HepG2 (cell line): ENCODE data around the gene ANKZF1. TPM values are rescaled to one million over a fixed set of nuclear protein-coding genes. Genes with fewer than 3 reads are reported as not detected.
A peak's percentile ranks its signal among the peaks of the same experiment; 100 is the strongest.

Experiments
- ATAC-seq: fragments of 200-7000 bp; cut with Tn5 transposase; 3 replicates; pipeline ENCODE4 v1.9.1; 2020; ENCODE audit warnings: mild to moderate bottlenecking, moderate library complexity
- BruUV-seq: library from RNA; stranded (reverse); fragments of 400-500 nt; replicated peaks from 2 replicates; lab custom pipeline; 2021; lab: Mats Ljungman, UMichigan
- CTCF ChIA-PET: fragments of 300-600 bp; formaldehyde crosslinking; extraction: SDS; loops from one replicate; lab custom pipeline; 2021; ENCODE audit warnings: low total read pairs, inconsistent platforms, low intra/inter-chr PET ratio; lab: Yijun Ruan, JAX
- POLR2A ChIA-PET: fragments of 350-600 bp; sonication (Branson Sonifier 250); formaldehyde crosslinking; loops from one replicate; lab custom pipeline; 2020; ENCODE audit warnings: antibody characterized with exemption, inconsistent platforms; lab: Yijun Ruan, JAX
- DNase-seq: peaks from one replicate; pipeline ENCODE4 v3.0.0-alpha.2; 2015; ENCODE audit warnings: low spot score
- FAIRE-seq: peaks from 3 replicates; lab custom pipeline; 2011; peaks lifted over from hg19 to GRCh38; lab: Jason Lieb, UNC
- H2AFZ ChIP-seq: one replicate; pipeline ENCODE4 v1.6.1; 2011; ENCODE audit warnings: low read length, inconsistent platforms
- H3K27ac ChIP-seq: fragments of 300-600 bp; 3 replicates; pipeline ENCODE4 v1.8.0; 2011; ENCODE audit warnings: mixed run types, mild to moderate bottlenecking, mixed read lengths, low read length, inconsistent platforms; ENCODE audit not compliant: insufficient read depth; ENCODE audit errors: extremely low read length
- H3K27me3 ChIP-seq, 2 experiments: fragments of 200-600 bp in 1 of 2; 2 replicates in 1 of 2; 3 replicates in 1 of 2; pipeline versions ENCODE4 v1.6.0 to v1.8.0; 2011; ENCODE audit warnings: low read length in 2 of 2, mild to moderate bottlenecking in 2 of 2, moderate library complexity in 2 of 2, inconsistent platforms in 1 of 2; ENCODE audit not compliant: insufficient read depth in 2 of 2, control insufficient read depth in 1 of 2
- H3K36me3 ChIP-seq, 2 experiments: fragments of 200-600 bp in 1 of 2; replicated peaks in 1 of 2; 2 replicates in 1 of 2; 3 replicates in 1 of 2; pipeline versions ENCODE4 v1.5.1 to v1.8.0; 2011; ENCODE audit warnings: low read length in 2 of 2, inconsistent platforms in 1 of 2; ENCODE audit not compliant: insufficient read depth in 2 of 2, control insufficient read depth in 1 of 2
- H3K4me1 ChIP-seq: 2 replicates; pipeline ENCODE4 v1.5.1; 2012; ENCODE audit warnings: low read length, inconsistent platforms; ENCODE audit not compliant: insufficient read depth
- H3K4me2 ChIP-seq: 2 replicates; pipeline ENCODE4 v1.6.0; 2011; ENCODE audit warnings: low read depth, low read length, inconsistent platforms
- H3K4me3 ChIP-seq, 3 experiments: fragments of 200-600 bp in 1 of 3; sonication (generic), shearing (Covaris generic) in 1 of 3; replicated peaks in 1 of 3; 2 replicates each; pipeline ENCODE4 v1.5.1; 2011 to 2016; ENCODE audit warnings: low read length in 3 of 3, inconsistent platforms in 2 of 3, low read depth in 2 of 3, mild to moderate bottlenecking in 2 of 3, control low read depth in 1 of 3, mixed read lengths in 1 of 3; ENCODE audit not compliant: insufficient read depth in 1 of 3
- H3K79me2 ChIP-seq: one replicate; pipeline ENCODE4 v1.6.1; 2011; ENCODE audit warnings: low read length, inconsistent platforms; ENCODE audit not compliant: insufficient read depth
- H3K9ac ChIP-seq: 2 replicates; pipeline ENCODE4 v1.6.0; 2011; ENCODE audit warnings: mild to moderate bottlenecking, low read depth, low read length, inconsistent platforms; ENCODE audit not compliant: insufficient read depth
- H3K9me3 ChIP-seq: 2 replicates; pipeline ENCODE4 v1.5.1; 2012; ENCODE audit warnings: mild to moderate bottlenecking, low read length
- H4K20me1 ChIP-seq: 2 replicates; pipeline ENCODE4 v1.6.0; 2011; ENCODE audit warnings: inconsistent platforms, mild to moderate bottlenecking, low read length, moderate library complexity; ENCODE audit not compliant: insufficient read depth
- EP300 ChIP-seq, 3 experiments: sonication (generic) in 1 of 3; formaldehyde crosslinking in 1 of 3; IDR thresholded peaks; 2 replicates each; pipeline versions ENCODE4 v1.5.1 to v1.6.1; 2011 to 2020; ENCODE audit warnings: low read depth in 2 of 3, low read length in 2 of 3, borderline replicate concordance in 1 of 3, improper control_type of control experiment in 1 of 3, mild to moderate bottlenecking in 1 of 3, missing genetic modification reagents in 1 of 3, moderate library complexity in 1 of 3
- ETV5 ChIP-seq: IDR thresholded peaks from 2 replicates; pipeline ENCODE4 v1.6.1; 2018; ENCODE audit warnings: missing biosample characterization, missing genetic modification reagents, inconsistent platforms, borderline replicate concordance
- FOXC1 ChIP-seq: sonication (generic); formaldehyde crosslinking; IDR thresholded peaks from 2 replicates; pipeline ENCODE4 v1.8.0; 2022; ENCODE audit warnings: mild to moderate bottlenecking, missing genetic modification reagents, borderline replicate concordance
- HOXD1 ChIP-seq: sonication (generic); formaldehyde crosslinking; IDR thresholded peaks from 2 replicates; pipeline ENCODE4 v1.5.0; 2020; ENCODE audit warnings: missing genetic modification reagents
- NFIC ChIP-seq: IDR thresholded peaks from 2 replicates; pipeline ENCODE4 v1.6.1; 2012; ENCODE audit warnings: mild to moderate bottlenecking, low read length, inconsistent platforms
- NKX3-1 ChIP-seq: sonication (generic); formaldehyde crosslinking; IDR thresholded peaks from 2 replicates; pipeline ENCODE4 v1.5.0; 2020; ENCODE audit warnings: missing genetic modification reagents
- SMAD3 ChIP-seq: sonication (generic); formaldehyde crosslinking; IDR thresholded peaks from 2 replicates; pipeline ENCODE4 v1.4.0; 2020; ENCODE audit warnings: missing genetic modification reagents
- SP5 ChIP-seq: IDR thresholded peaks from 2 replicates; pipeline ENCODE4 v1.6.1; 2016; ENCODE audit warnings: low read depth, borderline replicate concordance
- ZKSCAN8 ChIP-seq: IDR thresholded peaks from 2 replicates; pipeline ENCODE4 v1.6.1; 2016; ENCODE audit warnings: borderline replicate concordance, missing genetic modification reagents, missing compliant biosample characterization
- ZNF335 ChIP-seq: sonication (generic); formaldehyde crosslinking; IDR thresholded peaks from 2 replicates; pipeline ENCODE4 v1.4.0; 2020; ENCODE audit warnings: missing genetic modification reagents
- ZNF569 ChIP-seq: sonication (generic); formaldehyde crosslinking; IDR thresholded peaks from 2 replicates; pipeline ENCODE4 v1.5.0; 2020; ENCODE audit warnings: mild to moderate bottlenecking, missing genetic modification reagents, moderate library complexity, borderline replicate concordance
- ZNF670 ChIP-seq: sonication (generic); formaldehyde crosslinking; IDR thresholded peaks from 2 replicates; pipeline ENCODE4 v1.8.0; 2022; ENCODE audit warnings: mild to moderate bottlenecking, missing genetic modification reagents, borderline replicate concordance
- WGBS: methylation state at CpG from one replicate; pipeline ENCODE4 v1.1.6; 2017; ENCODE audit warnings: low lambda C conversion rate; 5-methylcytosine and 5-hydroxymethylcytosine counted together
- in situ Hi-C: cut with HindIII; loops from 2 replicates; pipeline ENCODE4 v1.10.0; 2017; ENCODE audit warnings: low pct_unique_long_range_greater_than_20kb; ENCODE audit not compliant: extremely low pct_ligation_motif_present
- intact Hi-C: fragments of 100-400 bp; cut with micrococcal nuclease; formaldehyde crosslinking; loops from one replicate; pipeline ENCODE4 v1.10.0; 2022; ENCODE audit not compliant: unreplicated experiment
- polyA plus RNA-seq, 8 experiments: library from polyadenylated mRNA; depleted of rRNA in 3 of 8; stranded (reverse) in 7 of 8; unstranded in 1 of 8; fragments of >200 nt; fragmentation: Illumina TruSeq in 4 of 8; extraction: Trizol in 4 of 8; gene quantifications; 2 replicates each; pipeline versions ENCODE4 v1.2.1 to v1.2.3, GENCODE V29; 2011 to 2016; ENCODE audit warnings: low read depth in 4 of 8, missing spikeins in 1 of 8, mixed read lengths in 1 of 8; ENCODE audit not compliant: insufficient read depth in 1 of 8
- total RNA-seq, 5 experiments: library from RNA; depleted of rRNA; stranded (reverse); fragments of >200 nt; fragmentation: Illumina TruSeq; extraction: Trizol; gene quantifications; 2 replicates each; pipeline ENCODE4 v1.2.3, GENCODE V29; 2016; ENCODE audit warnings: low read depth in 1 of 5
- TF ChIP-seq, protein P1 (sequence below): sonication (generic); formaldehyde crosslinking; IDR thresholded peaks from 2 replicates; pipeline ENCODE4; 2020; ENCODE audit warnings: missing genetic modification reagents, mild to moderate bottlenecking, borderline replicate concordance
- TF ChIP-seq, protein P2 (sequence below): sonication (generic); formaldehyde crosslinking; conservative IDR thresholded peaks from 2 replicates; pipeline ENCODE4 v1.4.0; 2020; ENCODE audit warnings: missing genetic modification reagents
- TF ChIP-seq, protein P3 (sequence below): sonication (generic); formaldehyde crosslinking; IDR thresholded peaks from 2 replicates; pipeline ENCODE4 v1.9.0; 2022; ENCODE audit warnings: missing genetic modification reagents, mild to moderate bottlenecking, borderline replicate concordance

The ANKZF1 gene
- total and polyA plus RNA-seq, 2 of the 13 experiments (the other 11 are each of a cell fraction or from before 2014, with no cell fraction given), result 25.3 to 128 TPM

GRCh38 chr2:219207884-219208740 is 21.5 kb upstream of the ANKZF1 start:
- intact Hi-C loops (loop anchor here (1.0 kb wide), 3 partner anchors 9 to 48 kb away; partner anchors contain the start of gene NHEJ1), in situ Hi-C loops (loop anchor here (5.0 kb wide), 1 partner anchor 36 kb away; the partner anchor contains the start of gene SLC23A3)
- H3K27ac ChIP-seq, result peak overlapping the region; percentile 95
- 4% methylated on average over 17 of the region's 17 CpGs for WGBS
- H4K20me1 ChIP-seq, result no peaks in the 10 kb centered on the region
- H3K9me3 ChIP-seq, result no peaks in the 10 kb centered on the region
- peaks cover 6% of the 10 kb centered on the region for H3K79me2 ChIP-seq
- H3K27me3 ChIP-seq, result no peaks in the 10 kb centered on the region; a peak in 1 of 5 replicates
- peaks cover 54% of the 10 kb centered on the region for H3K4me1 ChIP-seq
- TSS peak; percentile 20 for BruUV-seq
- peaks cover 18 to 32% of the 10 kb centered on the region in 2 experiments for H3K36me3 ChIP-seq
- H2AFZ ChIP-seq, result no peak overlapping the region
- H3K4me3 ChIP-seq, result peak overlapping the region; percentile 65 to 86 (median 69)
- POLR2A ChIA-PET, result interaction anchor here (0.7 to 5.6 kb wide), 22 partner anchors 9 to 363 kb away, joined by 3 to 227 read pairs (median 6); partner anchors contain the start of genes ABCB6, ANKZF1, ATG9A and CNPPD1
- peak; percentile 98 for FAIRE-seq
- peak overlapping the region; percentile 77 for H3K9ac ChIP-seq
- DNase-seq, result peak; percentile 90
- CTCF ChIA-PET, result interaction anchor here (2.6 kb wide), 1 partner anchor 37 kb away, joined by 8 read pairs; no protein-coding TSS in a partner anchor
- peak overlapping the region; percentile 100 for H3K4me2 ChIP-seq
- ATAC-seq, result peak; percentile 53
- peak; percentile 18; the same call in 1 of the 2 replicates for TF ChIP-seq ETV5
- TF ChIP-seq, protein P1, sequence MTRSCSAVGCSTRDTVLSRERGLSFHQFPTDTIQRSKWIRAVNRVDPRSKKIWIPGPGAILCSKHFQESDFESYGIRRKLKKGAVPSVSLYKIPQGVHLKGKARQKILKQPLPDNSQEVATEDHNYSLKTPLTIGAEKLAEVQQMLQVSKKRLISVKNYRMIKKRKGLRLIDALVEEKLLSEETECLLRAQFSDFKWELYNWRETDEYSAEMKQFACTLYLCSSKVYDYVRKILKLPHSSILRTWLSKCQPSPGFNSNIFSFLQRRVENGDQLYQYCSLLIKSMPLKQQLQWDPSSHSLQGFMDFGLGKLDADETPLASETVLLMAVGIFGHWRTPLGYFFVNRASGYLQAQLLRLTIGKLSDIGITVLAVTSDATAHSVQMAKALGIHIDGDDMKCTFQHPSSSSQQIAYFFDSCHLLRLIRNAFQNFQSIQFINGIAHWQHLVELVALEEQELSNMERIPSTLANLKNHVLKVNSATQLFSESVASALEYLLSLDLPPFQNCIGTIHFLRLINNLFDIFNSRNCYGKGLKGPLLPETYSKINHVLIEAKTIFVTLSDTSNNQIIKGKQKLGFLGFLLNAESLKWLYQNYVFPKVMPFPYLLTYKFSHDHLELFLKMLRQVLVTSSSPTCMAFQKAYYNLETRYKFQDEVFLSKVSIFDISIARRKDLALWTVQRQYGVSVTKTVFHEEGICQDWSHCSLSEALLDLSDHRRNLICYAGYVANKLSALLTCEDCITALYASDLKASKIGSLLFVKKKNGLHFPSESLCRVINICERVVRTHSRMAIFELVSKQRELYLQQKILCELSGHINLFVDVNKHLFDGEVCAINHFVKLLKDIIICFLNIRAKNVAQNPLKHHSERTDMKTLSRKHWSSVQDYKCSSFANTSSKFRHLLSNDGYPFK (CRISPR knock-in tag), result peak; percentile 67; the same call in 1 of the 2 replicates
- TF ChIP-seq, protein P2, sequence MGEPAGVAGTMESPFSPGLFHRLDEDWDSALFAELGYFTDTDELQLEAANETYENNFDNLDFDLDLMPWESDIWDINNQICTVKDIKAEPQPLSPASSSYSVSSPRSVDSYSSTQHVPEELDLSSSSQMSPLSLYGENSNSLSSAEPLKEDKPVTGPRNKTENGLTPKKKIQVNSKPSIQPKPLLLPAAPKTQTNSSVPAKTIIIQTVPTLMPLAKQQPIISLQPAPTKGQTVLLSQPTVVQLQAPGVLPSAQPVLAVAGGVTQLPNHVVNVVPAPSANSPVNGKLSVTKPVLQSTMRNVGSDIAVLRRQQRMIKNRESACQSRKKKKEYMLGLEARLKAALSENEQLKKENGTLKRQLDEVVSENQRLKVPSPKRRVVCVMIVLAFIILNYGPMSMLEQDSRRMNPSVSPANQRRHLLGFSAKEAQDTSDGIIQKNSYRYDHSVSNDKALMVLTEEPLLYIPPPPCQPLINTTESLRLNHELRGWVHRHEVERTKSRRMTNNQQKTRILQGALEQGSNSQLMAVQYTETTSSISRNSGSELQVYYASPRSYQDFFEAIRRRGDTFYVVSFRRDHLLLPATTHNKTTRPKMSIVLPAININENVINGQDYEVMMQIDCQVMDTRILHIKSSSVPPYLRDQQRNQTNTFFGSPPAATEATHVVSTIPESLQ, result no peak
- TF ChIP-seq HOXD1 (CRISPR knock-in tag), result no peak
- 0 out of 2 replicates have a peak, but pooled peaks have one; percentile 40 for TF ChIP-seq ZNF335 (CRISPR knock-in tag)
- TF ChIP-seq, protein P3, sequence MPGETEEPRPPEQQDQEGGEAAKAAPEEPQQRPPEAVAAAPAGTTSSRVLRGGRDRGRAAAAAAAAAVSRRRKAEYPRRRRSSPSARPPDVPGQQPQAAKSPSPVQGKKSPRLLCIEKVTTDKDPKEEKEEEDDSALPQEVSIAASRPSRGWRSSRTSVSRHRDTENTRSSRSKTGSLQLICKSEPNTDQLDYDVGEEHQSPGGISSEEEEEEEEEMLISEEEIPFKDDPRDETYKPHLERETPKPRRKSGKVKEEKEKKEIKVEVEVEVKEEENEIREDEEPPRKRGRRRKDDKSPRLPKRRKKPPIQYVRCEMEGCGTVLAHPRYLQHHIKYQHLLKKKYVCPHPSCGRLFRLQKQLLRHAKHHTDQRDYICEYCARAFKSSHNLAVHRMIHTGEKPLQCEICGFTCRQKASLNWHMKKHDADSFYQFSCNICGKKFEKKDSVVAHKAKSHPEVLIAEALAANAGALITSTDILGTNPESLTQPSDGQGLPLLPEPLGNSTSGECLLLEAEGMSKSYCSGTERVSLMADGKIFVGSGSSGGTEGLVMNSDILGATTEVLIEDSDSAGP (CRISPR knock-in tag), result peak; percentile 58
- peak; percentile 80; the same call in 1 of the 2 replicates for TF ChIP-seq NFIC
- TF ChIP-seq ZNF569 (CRISPR knock-in tag), result no peak
- no peak for TF ChIP-seq ZNF670 (CRISPR knock-in tag)
- peak; percentile 4; the same call in 1 of the 2 replicates for TF ChIP-seq FOXC1
- TF ChIP-seq ZKSCAN8 (CRISPR knock-in tag), result peak; percentile 93
- peak in 1 of 2 experiments; percentile 76; a peak in 3 of 4 replicates for TF ChIP-seq EP300 (IDR thresholded peaks at IDR 0.05; ENCODE audit: low read depth in 2 of 2, low read length in 2 of 2)
- TF ChIP-seq EP300 (CRISPR knock-in tag; IDR thresholded peaks at IDR 0.05; ENCODE audit: borderline replicate concordance), result peak; percentile 56
- TF ChIP-seq SMAD3 (CRISPR knock-in tag), result peak; percentile 81; the same call in 1 of the 2 replicates
- peak; percentile 54; the same call in 1 of the 2 replicates for TF ChIP-seq SP5 (CRISPR knock-in tag)
- TF ChIP-seq NKX3-1 (CRISPR knock-in tag), result no peak
